Astrocyte of the spinal cord (primary cell): Measurements from ENCODE around the gene HNRNPK.

Experiments used
- DNase-seq: peaks from one replicate; pipeline ENCODE4 v3.0.0; 2011; ENCODE audit warnings: low read depth, low spot score
- H3K4me3 ChIP-seq: 2 replicates; pipeline ENCODE4 v1.5.1; 2011; ENCODE audit warnings: low read depth, mild to moderate bottlenecking, low read length, moderate library complexity
- CTCF ChIP-seq: IDR thresholded peaks from 2 replicates; pipeline ENCODE4 v1.5.1; 2012; ENCODE audit warnings: low read depth, mild to moderate bottlenecking, low read length, inconsistent platforms
- in situ Hi-C: cut with HindIII; loops from 2 replicates; pipeline ENCODE4 v1.10.0; 2017; ENCODE audit warnings: low sequenced_read_pairs

The HNRNPK gene

GRCh38 chr9:83919111-83919510 lies 60.9 kb downstream of the HNRNPK start:
- no peak for TF ChIP-seq CTCF
- in situ Hi-C loops = no loop called here
- no peak for DNase-seq
- H3K4me3 ChIP-seq = no peak overlapping the region
